ENCODE results near the gene DISP3.

GRCh38 chr1:11434926-11435325 lies 44.0 kb upstream of the DISP3 start:
- TF ChIP-seq EZH2 (IDR thresholded peaks at IDR 0.05) = no peak
- TF ChIP-seq POLR2AphosphoS5 (IDR thresholded peaks at IDR 0.05; ENCODE audit: borderline replicate concordance, low read depth, low read length) = no peak

Measured in SK-N-MC (cell line).